Measurements from ENCODE around the gene ART5.
"Not testable (repeated sequence)": the region's sequence is repeated elsewhere in the genome, so short reads cannot be mapped to it uniquely, and the experiment has no call there.

- TF ChIP-seq CTCF (IDR thresholded peaks at IDR 0.05 in 8 of 11, conservative IDR thresholded peaks at IDR 0.05 in 3 of 11); POLR2A (IDR thresholded peaks at IDR 0.05); POLR2AphosphoS5 (IDR thresholded peaks at IDR 0.05): not testable (repeated sequence)
These were observed 44.0 kb downstream of the ART5 start for GRCh38 chr11:3597743-3598142.
